ENCODE results near the gene STAB2. TPM values are rescaled to one million over a fixed set of nuclear protein-coding genes. Genes with fewer than 3 reads are reported as not detected.

Gene STAB2
- total and polyA plus RNA-seq, 9 donors, result 0.05 to 9.3 (median 0.86) TPM

DNA sequence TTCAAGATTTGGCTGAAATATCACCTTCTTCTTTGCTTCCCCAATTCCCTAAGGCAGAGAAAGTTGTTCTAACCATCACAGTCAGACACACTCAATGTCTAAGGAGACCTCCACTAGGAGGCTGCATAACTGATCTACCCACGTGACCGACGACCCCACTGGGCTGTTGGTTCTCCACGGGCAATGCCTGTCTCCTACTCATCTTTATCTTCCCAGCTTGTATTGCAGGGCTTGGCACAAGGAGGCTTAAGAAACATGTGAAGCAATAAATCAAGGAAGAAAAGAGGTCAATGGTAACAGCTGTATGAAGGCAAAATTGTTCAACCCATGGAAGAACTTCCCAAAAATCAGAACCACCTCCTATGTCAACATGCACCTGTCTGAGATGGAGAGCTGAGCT lies 226.9 kb downstream of the STAB2 start:
- intact Hi-C loops (cut with DNase I), result no loop called here
- H3K9me3 ChIP-seq, result no peaks in the 10 kb centered on the region
- TF ChIP-seq EP300 (IDR thresholded peaks at IDR 0.05), result no peak
- TF ChIP-seq POLR2A (IDR thresholded peaks at IDR 0.05), result no peak
- TF ChIP-seq, protein P1, sequence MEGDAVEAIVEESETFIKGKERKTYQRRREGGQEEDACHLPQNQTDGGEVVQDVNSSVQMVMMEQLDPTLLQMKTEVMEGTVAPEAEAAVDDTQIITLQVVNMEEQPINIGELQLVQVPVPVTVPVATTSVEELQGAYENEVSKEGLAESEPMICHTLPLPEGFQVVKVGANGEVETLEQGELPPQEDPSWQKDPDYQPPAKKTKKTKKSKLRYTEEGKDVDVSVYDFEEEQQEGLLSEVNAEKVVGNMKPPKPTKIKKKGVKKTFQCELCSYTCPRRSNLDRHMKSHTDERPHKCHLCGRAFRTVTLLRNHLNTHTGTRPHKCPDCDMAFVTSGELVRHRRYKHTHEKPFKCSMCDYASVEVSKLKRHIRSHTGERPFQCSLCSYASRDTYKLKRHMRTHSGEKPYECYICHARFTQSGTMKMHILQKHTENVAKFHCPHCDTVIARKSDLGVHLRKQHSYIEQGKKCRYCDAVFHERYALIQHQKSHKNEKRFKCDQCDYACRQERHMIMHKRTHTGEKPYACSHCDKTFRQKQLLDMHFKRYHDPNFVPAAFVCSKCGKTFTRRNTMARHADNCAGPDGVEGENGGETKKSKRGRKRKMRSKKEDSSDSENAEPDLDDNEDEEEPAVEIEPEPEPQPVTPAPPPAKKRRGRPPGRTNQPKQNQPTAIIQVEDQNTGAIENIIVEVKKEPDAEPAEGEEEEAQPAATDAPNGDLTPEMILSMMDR (IDR thresholded peaks at IDR 0.05), result no peak
- 37 to 45% (median 43%) methylated on average over 4 of the region's 4 CpGs for WGBS, 3 donors
- no peak overlapping the region for H3K27ac ChIP-seq
- no peak overlapping the region for H3K4me3 ChIP-seq
- no peaks in the 10 kb centered on the region for H3K4me1 ChIP-seq (ENCODE audit: insufficient read depth)
- no peaks in the 10 kb centered on the region for H3K36me3 ChIP-seq
- no peak for DNase-seq
- no peaks in the 10 kb centered on the region for H3K27me3 ChIP-seq

DNA sequence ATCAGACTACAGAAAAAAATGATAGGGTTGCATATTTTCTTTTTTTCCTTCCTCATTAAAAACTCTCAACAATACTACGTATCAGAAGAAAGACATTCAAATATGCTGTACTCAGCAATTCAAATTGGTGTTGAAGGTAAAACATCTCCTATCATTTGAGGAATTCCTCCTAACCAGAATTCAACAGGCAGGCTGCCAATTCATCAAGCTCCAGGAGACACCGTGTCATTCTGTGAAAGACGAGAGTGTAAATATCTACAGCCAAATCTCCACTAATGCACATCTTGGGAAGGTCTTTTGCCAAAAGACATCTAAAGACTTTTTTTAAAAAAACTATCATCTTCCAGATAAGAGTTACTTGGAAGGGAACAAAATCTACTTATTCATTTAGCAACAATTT lies 227.4 kb downstream of the STAB2 start:
- 23 to 39% (median 35%) methylated on average over 3 of the region's 3 CpGs for WGBS, 3 donors
- H3K27ac ChIP-seq, result no peak overlapping the region
- intact Hi-C loops (cut with DNase I), result no loop called here
- peaks cover 2% of the 10 kb centered on the region for H3K4me1 ChIP-seq (ENCODE audit: insufficient read depth)
- no peak for DNase-seq
- H3K27me3 ChIP-seq, result no peaks in the 10 kb centered on the region
- H3K36me3 ChIP-seq, result no peaks in the 10 kb centered on the region
- no peaks in the 10 kb centered on the region for H3K9me3 ChIP-seq
- TF ChIP-seq EP300 (IDR thresholded peaks at IDR 0.05), result no peak
- TF ChIP-seq POLR2A (IDR thresholded peaks at IDR 0.05), result no peak
- TF ChIP-seq, protein P1 (IDR thresholded peaks at IDR 0.05), result no peak
- no peak overlapping the region for H3K4me3 ChIP-seq

Small RNA genes lying within 50 kb of the gene (small RNA-seq; reads per million reads assigned to genes)
- gene RF00096, result not detected

Other genes with a start within 250 kb of the STAB2 start
- gene C12orf42, start 91.3 kb upstream of the STAB2 start, total RNA-seq, result not detected
- not detected for gene C12orf42, start 91.3 kb upstream of the STAB2 start, polyA plus RNA-seq

All from ovary (tissue), 9 donors.